Hepatocyte (in vitro differentiated cells): ENCODE measurements around the gene C22orf23. TPM values are rescaled to one million over a fixed set of nuclear protein-coding genes. Genes with fewer than 3 reads are reported as not detected.

ENCODE experiments used
- DNase-seq: peaks from one replicate; pipeline ENCODE4 v3.0.0-alpha.2; 2016; ENCODE audit warnings: low spot score
- H2AFZ ChIP-seq: fragments of 200-600 bp; sonication (generic); 2 replicates; pipeline ENCODE4 v1.6.0; 2016; ENCODE audit warnings: antibody characterized with exemption, mild to moderate bottlenecking
- H3K27ac ChIP-seq: fragments of 200-600 bp; sonication (generic); 2 replicates; pipeline ENCODE4 v1.5.1; 2016; ENCODE audit warnings: mild to moderate bottlenecking
- H3K27me3 ChIP-seq: fragments of 200-600 bp; sonication (generic); 2 replicates; pipeline ENCODE4 v1.6.1; 2016
- H3K36me3 ChIP-seq: fragments of 200-600 bp; sonication (generic); replicated peaks from 2 replicates; pipeline ENCODE4 v1.5.1; 2016; ENCODE audit warnings: low read depth; ENCODE audit not compliant: insufficient read depth
- H3K4me1 ChIP-seq: fragments of 200-600 bp; sonication (generic); 2 replicates; pipeline ENCODE4 v1.5.1; 2016; ENCODE audit warnings: mild to moderate bottlenecking, moderate library complexity; ENCODE audit not compliant: insufficient read depth
- H3K4me2 ChIP-seq: fragments of 200-600 bp; sonication (generic); 2 replicates; pipeline ENCODE4 v1.6.0; 2016
- H3K4me3 ChIP-seq: fragments of 200-600 bp; sonication (generic); 2 replicates; pipeline ENCODE4 v1.5.1; 2016; ENCODE audit warnings: mild to moderate bottlenecking
- H3K79me2 ChIP-seq: fragments of 200-600 bp; sonication (generic); 2 replicates; pipeline ENCODE4 v1.6.0; 2017; ENCODE audit warnings: mild to moderate bottlenecking
- H3K9me2 ChIP-seq: fragments of 200-600 bp; sonication (generic); replicated peaks from 2 replicates; pipeline ENCODE4 v1.6.0; 2017; ENCODE audit warnings: mild to moderate bottlenecking; ENCODE audit not compliant: insufficient read depth
- H3K9me3 ChIP-seq: fragments of 200-600 bp; sonication (generic); 2 replicates; pipeline ENCODE4 v1.5.1; 2016; ENCODE audit warnings: low read depth, mild to moderate bottlenecking
- H4K20me1 ChIP-seq: fragments of 200-600 bp; sonication (generic); 2 replicates; pipeline ENCODE4 v1.6.0; 2016; ENCODE audit warnings: mild to moderate bottlenecking; ENCODE audit not compliant: insufficient read depth, poor library complexity, severe bottlenecking
- CTCF ChIP-seq: fragments of 200-600 bp; sonication (generic); IDR thresholded peaks from 2 replicates; pipeline ENCODE4 v1.5.1; 2016; ENCODE audit warnings: antibody characterized with exemption, mild to moderate bottlenecking; ENCODE audit not compliant: poor library complexity
- EZH2 ChIP-seq: fragments of 200-600 bp; sonication (generic); IDR thresholded peaks from 2 replicates; pipeline ENCODE4 v1.6.1; 2016; ENCODE audit warnings: antibody characterized with exemption, mild to moderate bottlenecking, borderline replicate concordance
- EZH2phosphoT487 ChIP-seq: fragments of 200-600 bp; sonication (generic); IDR thresholded peaks from one replicate; pipeline ENCODE4 v1.6.1; 2018; ENCODE audit warnings: antibody characterized with exemption, mild to moderate bottlenecking, low read depth, moderate library complexity; ENCODE audit not compliant: unreplicated experiment, severe bottlenecking
- WGBS: methylation state at CpG from one replicate; pipeline ENCODE4 v1.1.6; 2016; ENCODE audit warnings: low lambda C conversion rate; ENCODE audit errors: missing lambda C conversion rate; 5-methylcytosine and 5-hydroxymethylcytosine counted together
- polyA plus RNA-seq: library from polyadenylated mRNA; unstranded; fragments of >200 nt; fragmentation: Nextera tagmentation; extraction: Ambion mirVana; gene quantifications from 2 replicates; pipeline ENCODE4 v1.2.1, GENCODE V29; 2016
- total RNA-seq: library from RNA; depleted of rRNA; stranded (reverse); fragments of >200 nt; gene quantifications from 2 replicates; pipeline ENCODE4 v1.2.3, GENCODE V29; 2014

Gene C22orf23
- total and polyA plus RNA-seq, 2 experiments from 2014 or later = 0.29 to 0.30 TPM

- Histone ChIP-seq H3K79me2 (no peaks in the 10 kb centered on the region), H2AFZ (no peak overlapping the region), H3K9me3 (no peaks in the 10 kb centered on the region), H3K4me3 (no peak overlapping the region), H3K9me2 (no peaks in the 10 kb centered on the region), H3K4me2 (no peak overlapping the region), H3K27ac (no peak overlapping the region), H3K36me3 (no peaks in the 10 kb centered on the region), H4K20me1 (no peaks in the 10 kb centered on the region), H3K4me1 (no peaks in the 10 kb centered on the region), H3K27me3 (no peaks in the 10 kb centered on the region)
- no peak for TF ChIP-seq EZH2phosphoT487
- TF ChIP-seq EZH2 = no peak
- no peak for TF ChIP-seq CTCF
- no peak for DNase-seq
- 54% methylated on average over 6 of the region's 6 CpGs for WGBS
Observed at GRCh38 chr22:37991731-37992442, 38.5 kb upstream of the C22orf23 start.

- H3K79me2 ChIP-seq = no peaks in the 10 kb centered on the region
- TF ChIP-seq CTCF (no peak), EZH2phosphoT487 (no peak), EZH2 (no peak)
- no peak overlapping the region for H2AFZ ChIP-seq
- no peaks in the 10 kb centered on the region for H3K4me1 ChIP-seq
- no peaks in the 10 kb centered on the region for H3K36me3 ChIP-seq
- no peak overlapping the region for H3K4me3 ChIP-seq
- H4K20me1 ChIP-seq = no peaks in the 10 kb centered on the region
- H3K9me3 ChIP-seq = no peaks in the 10 kb centered on the region
- H3K27ac ChIP-seq = no peak overlapping the region
- H3K27me3 ChIP-seq = no peaks in the 10 kb centered on the region
- DNase-seq = no peak
- no peak overlapping the region for H3K4me2 ChIP-seq
- 94% methylated on average over 7 of the region's 7 CpGs for WGBS
- no peaks in the 10 kb centered on the region for H3K9me2 ChIP-seq
Observed at GRCh38 chr22:37990862-37991261, 37.5 kb upstream of the C22orf23 start.

DNA sequence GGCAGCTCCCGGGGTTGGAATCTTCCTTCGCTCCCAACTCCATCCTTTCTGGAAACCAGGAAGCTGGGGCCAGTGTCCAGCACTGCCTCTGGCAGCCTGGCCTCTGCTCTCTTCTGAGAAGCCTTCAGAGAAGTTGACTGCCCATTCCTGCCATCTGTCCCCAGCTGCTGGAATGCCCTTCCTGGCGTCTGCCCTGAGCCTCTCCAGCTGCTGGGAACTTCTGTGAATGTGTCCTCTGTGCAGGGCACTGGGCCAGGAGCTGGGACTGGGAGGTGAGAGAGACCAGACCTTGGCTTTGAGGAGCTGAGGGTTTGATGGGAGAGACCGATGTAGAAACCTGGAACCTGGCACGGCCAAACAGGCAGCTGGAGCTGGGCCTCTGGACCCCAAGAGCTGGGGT is 36.9 kb upstream of the C22orf23 start:
- no peak for DNase-seq
- Histone ChIP-seq H3K9me2 (no peaks in the 10 kb centered on the region), H3K36me3 (no peaks in the 10 kb centered on the region), H3K79me2 (no peaks in the 10 kb centered on the region), H3K4me2 (no peak overlapping the region), H2AFZ (no peak overlapping the region), H3K4me1 (no peaks in the 10 kb centered on the region), H4K20me1 (no peaks in the 10 kb centered on the region), H3K9me3 (no peaks in the 10 kb centered on the region), H3K4me3 (no peak overlapping the region), H3K27me3 (no peaks in the 10 kb centered on the region), H3K27ac (no peak overlapping the region)
- TF ChIP-seq EZH2 (no peak), EZH2phosphoT487 (no peak), CTCF (no peak)
- WGBS = 94% methylated on average over 5 of the region's 5 CpGs
